ENCODE measurements around the gene USP4. TPM values are rescaled to one million over a fixed set of nuclear protein-coding genes. Genes with fewer than 3 reads are reported as not detected.

The USP4 gene
- total RNA-seq, 1 donor from 2014 or later = 31.8 TPM

DNA sequence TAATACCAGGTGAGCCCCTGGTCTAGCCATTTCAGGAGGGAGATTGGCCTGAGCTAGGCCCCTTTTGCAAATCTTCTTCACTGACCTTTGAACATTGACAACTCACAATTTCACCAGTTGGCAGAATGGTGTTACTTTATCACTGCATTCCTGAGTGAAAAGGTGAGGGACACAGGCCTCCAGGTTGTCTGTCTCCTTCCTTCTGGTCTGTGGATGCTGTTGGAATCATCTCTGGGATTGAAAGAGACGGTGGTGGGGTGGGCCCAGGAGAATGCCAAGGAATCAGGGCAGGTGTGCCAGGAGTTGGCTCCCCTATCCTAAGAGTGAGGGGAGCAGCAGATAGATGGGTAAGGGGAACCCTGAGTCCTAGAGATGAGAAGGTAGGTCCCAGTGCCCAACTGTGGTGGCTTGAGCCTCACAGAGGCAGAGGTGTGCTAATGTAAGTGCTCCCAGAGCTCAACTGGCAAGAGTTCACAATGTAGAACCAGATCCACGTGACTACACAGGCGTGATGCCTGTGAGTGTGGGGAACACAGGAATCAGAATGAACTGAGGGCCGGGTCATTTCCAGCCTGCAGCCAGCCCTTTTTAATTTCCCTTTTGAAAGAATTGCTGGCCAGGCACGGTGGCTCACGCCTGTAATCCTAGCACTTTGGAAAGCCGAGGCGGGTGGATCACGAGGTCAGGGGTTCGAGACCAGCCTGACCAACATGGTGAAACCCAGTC lies 74.0 kb downstream of the USP4 start:
- no peak overlapping the region for H2AFZ ChIP-seq (ENCODE audit: low read depth, low read length)
- peaks cover 13% of the 10 kb centered on the region for H3K36me3 Mint-ChIP-seq (ENCODE audit: low read depth, unreplicated experiment)
- H3K9ac ChIP-seq (ENCODE audit: low read length) = no peak overlapping the region
- H3K4me3 Mint-ChIP-seq (ENCODE audit: unreplicated experiment) = no peak overlapping the region
- H3K4me3 ChIP-seq (ENCODE audit: insufficient read depth, low read depth, low read length) = no peak overlapping the region
- H3K9me3 Mint-ChIP-seq (ENCODE audit: unreplicated experiment) = no peaks in the 10 kb centered on the region
- H3K27ac Mint-ChIP-seq (ENCODE audit: unreplicated experiment) = no peak overlapping the region
- no peaks in the 10 kb centered on the region for H4K20me1 ChIP-seq (ENCODE audit: insufficient read depth, low read length)
- H3K9me3 ChIP-seq (ENCODE audit: insufficient read depth, low read depth, low read length) = no peaks in the 10 kb centered on the region
- no peaks in the 10 kb centered on the region for H3K27me3 Mint-ChIP-seq (ENCODE audit: low read depth, unreplicated experiment)
- no peaks in the 10 kb centered on the region for H3K36me3 ChIP-seq (ENCODE audit: insufficient read depth, low read length)
- H3K4me1 Mint-ChIP-seq (ENCODE audit: low read depth, unreplicated experiment) = no peaks in the 10 kb centered on the region
- no peak overlapping the region for H3K4me2 ChIP-seq (ENCODE audit: low read length)
- H3K27me3 ChIP-seq (ENCODE audit: insufficient read depth, low read length) = no peaks in the 10 kb centered on the region
- no peak overlapping the region for H3K27ac ChIP-seq (ENCODE audit: low read depth, low read length)
- no peaks in the 10 kb centered on the region for H3K4me1 ChIP-seq (ENCODE audit: insufficient read depth, low read length)
- TF ChIP-seq EZH2 (IDR thresholded peaks at IDR 0.05; ENCODE audit: insufficient read depth, low read length) (no peak), CTCF (IDR thresholded peaks at IDR 0.05; ENCODE audit: insufficient read depth, low read depth, low read length) (no peak)
- FAIRE-seq (no peak), DNase-seq (ENCODE audit: low read depth) (no peak)
- no peaks in the 10 kb centered on the region for H3K79me2 ChIP-seq (ENCODE audit: insufficient read depth, low read length)

DNA sequence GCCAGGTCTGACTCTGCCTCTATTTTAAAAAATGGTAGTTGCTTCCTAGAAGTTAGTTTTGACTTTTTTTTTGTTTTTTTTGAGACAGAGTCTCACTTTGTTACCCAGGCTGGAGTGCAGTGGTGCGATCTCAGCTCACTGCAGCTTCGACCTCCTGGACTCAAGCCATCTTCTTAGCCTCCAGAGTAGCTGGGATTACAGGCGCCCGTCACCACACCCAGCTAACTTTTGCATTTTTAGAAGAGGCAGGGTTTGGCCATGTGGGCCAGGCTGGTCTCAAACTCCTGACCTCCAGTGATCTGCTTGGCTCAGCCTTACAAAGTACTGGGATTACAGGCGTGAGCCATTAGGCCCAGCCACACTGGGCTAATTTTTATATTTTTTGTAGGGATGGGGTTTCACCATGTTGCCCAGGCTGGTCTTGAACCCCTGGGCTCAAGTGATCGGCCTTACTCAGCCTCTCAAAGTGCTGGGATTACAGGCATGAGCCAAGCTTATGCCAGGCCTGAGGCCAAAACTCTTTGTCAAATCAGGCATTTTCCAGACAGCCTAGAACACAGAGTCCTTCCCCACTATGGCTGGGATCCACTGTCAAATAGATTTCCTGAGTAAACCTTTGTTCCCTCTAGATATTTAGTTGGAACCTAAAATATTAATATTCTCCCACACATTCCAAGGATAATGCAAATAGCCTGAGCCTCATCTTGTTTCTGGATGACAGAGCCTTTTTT lies 76.5 kb downstream of the USP4 start:
- no peak for DNase-seq (ENCODE audit: low read depth)
- Histone ChIP-seq H2AFZ (ENCODE audit: low read depth, low read length) (no peak overlapping the region), H3K4me1 (ENCODE audit: insufficient read depth, low read length) (no peaks in the 10 kb centered on the region), H3K27me3 (ENCODE audit: insufficient read depth, low read length) (no peaks in the 10 kb centered on the region), H3K27ac (ENCODE audit: low read depth, low read length) (no peak overlapping the region), H3K36me3 (ENCODE audit: insufficient read depth, low read length) (no peaks in the 10 kb centered on the region), H3K9ac (ENCODE audit: low read length) (no peak overlapping the region), H4K20me1 (ENCODE audit: insufficient read depth, low read length) (no peaks in the 10 kb centered on the region), H3K79me2 (ENCODE audit: insufficient read depth, low read length) (no peaks in the 10 kb centered on the region), H3K4me2 (ENCODE audit: low read length) (no peak overlapping the region), H3K9me3 (ENCODE audit: insufficient read depth, low read depth, low read length) (no peaks in the 10 kb centered on the region), H3K4me3 (ENCODE audit: insufficient read depth, low read depth, low read length) (no peak overlapping the region)
- no peaks in the 10 kb centered on the region for H3K36me3 Mint-ChIP-seq (ENCODE audit: low read depth, unreplicated experiment)
- no peaks in the 10 kb centered on the region for H3K27me3 Mint-ChIP-seq (ENCODE audit: low read depth, unreplicated experiment)
- H3K4me3 Mint-ChIP-seq (ENCODE audit: unreplicated experiment) = no peak overlapping the region
- no peaks in the 10 kb centered on the region for H3K9me3 Mint-ChIP-seq (ENCODE audit: unreplicated experiment)
- H3K4me1 Mint-ChIP-seq (ENCODE audit: low read depth, unreplicated experiment) = no peaks in the 10 kb centered on the region
- no peak for TF ChIP-seq EZH2 (IDR thresholded peaks at IDR 0.05; ENCODE audit: insufficient read depth, low read length)
- TF ChIP-seq CTCF (IDR thresholded peaks at IDR 0.05; ENCODE audit: insufficient read depth, low read depth, low read length) = no peak
- H3K27ac Mint-ChIP-seq (ENCODE audit: unreplicated experiment) = no peak overlapping the region
- no peak for FAIRE-seq

Data from astrocyte (in vitro differentiated cells and primary cell).